Measurements from ENCODE around the gene SDSL.

Gene SDSL, protein sequence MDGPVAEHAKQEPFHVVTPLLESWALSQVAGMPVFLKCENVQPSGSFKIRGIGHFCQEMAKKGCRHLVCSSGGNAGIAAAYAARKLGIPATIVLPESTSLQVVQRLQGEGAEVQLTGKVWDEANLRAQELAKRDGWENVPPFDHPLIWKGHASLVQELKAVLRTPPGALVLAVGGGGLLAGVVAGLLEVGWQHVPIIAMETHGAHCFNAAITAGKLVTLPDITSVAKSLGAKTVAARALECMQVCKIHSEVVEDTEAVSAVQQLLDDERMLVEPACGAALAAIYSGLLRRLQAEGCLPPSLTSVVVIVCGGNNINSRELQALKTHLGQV

GRCh38 chr12:113422030-113422885 is at the start of gene SDSL:
Gene SDSL, plus strand, starts transcription at chr12:113422380. Its CDS starts 5,603 bp downstream, at chr12:113427983.
- DNase-seq: no peak

GRCh38 chr12:113373440-113373839 is 48.7 kb upstream of the SDSL start:
- no peak for DNase-seq

- DNase-seq: no peak
Measured at GRCh38 chr12:113373969-113374368, 48.2 kb upstream of the SDSL start.

DNA sequence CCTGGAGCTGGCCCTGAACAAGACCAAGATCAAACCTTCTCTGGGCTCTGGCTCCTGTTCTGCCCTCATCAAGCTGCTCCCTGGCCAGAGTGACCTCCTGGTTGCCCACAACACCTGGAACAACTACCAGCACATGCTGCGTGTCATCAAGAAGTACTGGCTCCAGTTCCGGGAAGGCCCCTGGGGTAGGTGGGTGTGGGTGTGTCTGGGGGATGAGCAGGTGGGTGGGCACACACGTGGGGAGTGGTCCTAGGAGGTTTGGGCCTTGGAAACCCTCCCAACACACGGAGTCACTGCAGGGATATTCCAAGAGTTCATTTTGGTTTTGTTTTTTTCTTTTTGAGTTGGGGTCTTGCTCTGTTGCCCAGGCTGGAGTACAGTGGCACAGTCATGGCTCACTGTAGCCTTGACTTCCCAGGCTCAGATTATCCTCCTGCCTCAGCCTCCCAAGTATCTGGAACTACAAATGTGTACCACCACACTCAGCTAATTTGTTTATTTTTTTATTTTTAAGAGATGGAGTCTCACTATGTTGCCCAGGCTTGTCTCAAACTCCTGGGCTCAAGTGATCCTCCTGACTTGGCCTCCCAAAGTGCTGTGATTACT is 47.3 kb upstream of the SDSL start:
- DNase-seq: no peak

GRCh38 chr12:113378291-113378690 is 43.9 kb upstream of the SDSL start:
- DNase-seq: no peak

DNA sequence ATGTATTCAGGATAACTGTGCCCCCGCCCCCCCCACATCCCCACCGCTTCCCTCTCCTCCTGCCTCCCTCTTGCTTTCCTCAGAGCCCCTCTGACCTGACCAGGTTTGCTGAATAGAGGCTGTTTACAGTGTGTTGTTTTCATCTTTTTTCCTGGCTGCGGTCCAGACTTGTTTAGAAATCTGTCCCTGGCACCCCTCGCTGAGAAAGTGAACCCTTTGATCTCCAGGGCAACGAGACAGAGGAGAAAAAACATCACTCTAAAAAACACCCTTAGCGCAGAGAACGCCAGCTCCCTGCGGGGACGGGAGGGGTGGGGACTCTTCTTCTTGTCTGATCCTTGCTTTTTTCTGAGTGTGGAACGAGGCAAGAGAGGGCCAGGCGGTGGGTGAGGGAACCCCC is 41.0 kb upstream of the SDSL start:
- no peak for DNase-seq

DNA sequence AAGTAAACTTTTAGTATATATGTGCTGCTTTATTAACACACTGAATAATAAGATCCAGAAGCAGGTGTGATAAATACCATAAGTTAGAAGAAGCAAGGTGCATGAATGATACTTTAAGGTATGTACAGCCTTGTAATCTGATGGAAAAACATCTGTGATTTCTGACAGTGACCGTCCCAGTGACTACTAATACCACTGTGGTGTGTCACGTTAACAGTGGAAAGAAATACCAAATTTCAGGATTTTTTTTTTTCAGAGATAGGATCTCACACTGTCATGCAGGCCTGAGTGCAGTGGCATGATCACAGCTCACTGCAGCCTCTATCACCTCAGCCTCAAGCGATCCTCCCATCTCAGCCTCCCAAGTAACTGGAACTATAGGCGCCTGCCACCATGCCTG is 40.0 kb upstream of the SDSL start:
- DNase-seq: no peak

- no peak for DNase-seq
Measured at GRCh38 chr12:113384778-113385177, 37.4 kb upstream of the SDSL start.

GRCh38 chr12:113385282-113385882 is 36.8 kb upstream of the SDSL start:
- DNase-seq: no peak

GRCh38 chr12:113386866-113387566 is 35.2 kb upstream of the SDSL start:
- DNase-seq: no peak

GRCh38 chr12:113387631-113388030 is 34.5 kb upstream of the SDSL start:
- DNase-seq: no peak

GRCh38 chr12:113388351-113388750 is 33.8 kb upstream of the SDSL start:
- no peak for DNase-seq

DNA sequence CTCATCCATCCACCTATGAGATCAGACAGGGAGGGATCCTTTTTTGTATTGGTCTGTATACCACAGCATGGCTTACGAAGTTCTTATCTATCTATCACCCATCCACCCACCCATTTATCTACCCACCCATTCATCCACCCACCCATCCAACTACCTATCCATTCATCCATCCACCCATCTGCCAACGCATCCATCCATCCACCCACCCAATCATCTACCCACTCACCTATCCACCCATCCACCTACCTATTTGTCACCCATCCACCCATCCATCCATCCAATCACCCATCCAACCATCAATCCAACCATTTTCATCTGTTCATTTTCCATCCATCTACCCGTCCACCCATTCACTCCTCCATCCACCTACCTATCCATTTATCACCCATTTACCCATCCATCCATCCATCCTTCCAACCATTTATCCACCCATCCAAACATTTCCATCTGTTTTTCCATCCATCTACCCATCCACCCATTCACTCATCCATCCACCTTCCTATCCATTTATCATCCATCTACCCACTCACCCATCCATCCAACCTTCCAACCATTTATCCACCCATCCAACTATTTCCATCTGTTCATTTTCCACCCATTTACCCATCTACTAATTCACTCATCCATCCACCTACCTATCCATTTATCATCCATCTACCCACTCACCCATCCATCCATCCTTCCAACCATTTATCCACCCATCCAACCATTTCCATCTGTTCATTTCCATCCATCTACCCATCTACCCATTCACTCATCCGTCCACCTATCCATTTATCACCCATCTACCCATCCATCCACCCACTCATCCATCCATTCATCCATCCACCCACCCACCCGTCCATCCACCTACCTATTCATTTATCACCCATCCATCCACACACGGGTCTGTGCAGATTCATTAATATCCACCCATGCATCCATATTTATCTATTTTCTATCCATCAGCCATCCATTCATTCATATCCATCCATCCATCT is 31.8 kb upstream of the SDSL start:
- DNase-seq: no peak

DNA sequence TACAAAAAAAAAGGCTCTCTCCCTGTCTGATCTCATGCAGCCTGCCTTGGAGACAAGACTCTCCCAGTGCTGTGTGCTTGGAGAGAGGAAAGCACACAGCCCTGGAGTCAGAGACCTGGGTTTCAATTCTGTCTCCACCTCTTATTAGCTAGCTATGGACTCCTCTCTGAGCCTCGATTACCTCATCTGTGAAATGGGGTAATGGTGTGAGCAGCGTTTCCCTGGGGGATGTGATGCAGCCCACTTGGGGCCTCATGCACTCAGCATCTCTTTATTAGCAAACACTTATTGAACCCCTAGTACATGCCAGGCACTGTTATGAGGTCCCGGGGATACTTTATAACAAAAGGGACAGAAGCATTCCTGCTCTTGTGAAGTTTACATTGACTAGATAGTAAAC is 31.0 kb upstream of the SDSL start:
- DNase-seq: no peak

DNA sequence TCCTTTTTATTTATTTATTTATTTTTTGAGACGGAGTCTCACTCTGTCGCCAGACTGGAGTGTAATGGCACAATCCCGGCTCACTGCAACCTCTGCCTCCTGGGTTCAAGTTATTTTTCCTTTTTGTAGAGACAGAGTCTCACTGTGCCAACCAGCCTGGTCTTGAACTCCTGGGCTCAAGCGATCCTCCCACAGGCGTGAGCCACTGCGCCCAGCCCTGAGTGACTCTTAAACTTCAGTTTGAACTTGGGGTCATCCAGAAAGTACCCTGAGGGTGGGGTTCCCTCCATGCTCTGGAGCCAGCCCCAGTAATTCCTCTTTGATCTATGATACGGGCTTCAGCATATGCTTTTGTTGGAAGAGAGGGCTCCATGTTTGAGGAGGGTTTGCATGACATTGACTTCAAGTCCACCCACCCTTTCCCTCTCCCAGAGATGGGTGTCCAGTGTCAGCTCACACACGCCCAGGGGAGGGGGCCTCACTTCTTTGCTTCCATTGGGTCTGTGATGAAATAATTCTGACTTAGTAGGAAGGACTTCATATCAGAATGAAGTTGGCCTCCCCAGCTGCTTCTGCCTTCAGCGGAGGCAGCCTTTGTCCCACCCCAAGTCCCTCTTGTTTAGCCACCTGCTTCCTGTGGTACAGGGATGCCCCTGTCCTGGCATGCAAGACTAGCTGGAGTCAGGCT is 30.4 kb upstream of the SDSL start:
- DNase-seq: no peak

- DNase-seq: no peak
Measured at GRCh38 chr12:113392520-113392919, 29.7 kb upstream of the SDSL start.

GRCh38 chr12:113392988-113393579 is 29.1 kb upstream of the SDSL start:
- no peak for DNase-seq

DNA sequence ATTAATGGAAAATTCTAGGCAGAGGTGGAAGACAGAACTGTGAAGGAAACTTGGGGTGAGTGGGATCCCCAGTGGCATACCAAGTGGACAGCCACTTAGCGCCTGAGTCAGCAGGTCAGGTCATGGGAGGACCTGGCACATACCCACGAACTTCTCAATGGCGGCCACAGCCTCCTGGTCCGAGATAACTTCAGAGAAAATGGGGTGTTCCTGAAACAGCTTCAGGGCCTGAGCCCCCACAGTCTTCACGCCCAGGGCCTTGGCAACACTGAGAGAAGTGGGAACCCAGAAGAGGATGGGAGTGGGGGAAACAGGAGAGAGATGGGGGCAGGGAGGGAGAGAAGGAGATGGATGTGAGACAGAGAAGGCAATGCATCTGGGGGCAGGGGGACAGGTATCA is 28.4 kb upstream of the SDSL start:
- DNase-seq: no peak

DNA sequence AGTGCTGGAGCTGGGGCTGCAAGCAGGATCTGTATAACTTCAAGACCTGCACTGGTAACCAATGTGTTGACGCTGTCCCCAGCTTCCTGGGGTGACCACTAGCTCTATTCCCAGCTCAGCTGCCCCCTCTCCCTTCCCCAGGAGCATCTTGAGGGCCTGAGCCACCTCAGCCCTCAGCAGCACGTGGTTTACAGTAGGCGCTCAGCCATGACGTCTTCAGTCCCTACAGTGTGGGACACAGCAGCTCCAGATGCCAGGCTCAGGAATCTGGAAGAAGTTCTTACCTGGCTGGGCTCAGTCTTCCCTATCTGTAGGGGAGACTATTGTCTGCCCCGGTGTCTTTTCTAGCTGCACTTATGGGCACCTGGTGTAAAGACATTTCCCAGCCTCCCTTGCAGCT is 27.1 kb upstream of the SDSL start:
- DNase-seq: no peak

DNA sequence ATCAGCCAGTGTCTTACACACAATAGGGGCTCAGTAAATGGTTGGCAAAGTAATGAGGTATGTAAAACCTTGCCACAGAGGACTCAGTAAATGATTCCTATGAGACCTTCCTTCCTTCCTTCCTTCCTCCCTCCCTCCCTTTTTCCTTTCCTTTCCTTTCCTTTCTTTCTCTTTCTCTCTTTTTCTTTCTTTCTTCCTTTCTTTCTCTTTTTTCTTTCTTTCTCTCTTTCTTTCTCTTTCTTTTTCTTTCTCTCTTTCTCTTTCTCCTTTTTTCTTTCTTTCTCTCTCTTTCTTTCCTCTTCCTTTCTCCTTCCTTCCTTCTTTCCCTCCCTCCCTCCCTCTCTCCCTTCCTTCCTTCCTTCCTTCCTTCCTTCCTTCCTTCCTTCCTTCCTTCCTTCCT is 26.0 kb upstream of the SDSL start:
- no peak for DNase-seq
